Heart right ventricle (tissue), 16 donors: ENCODE measurements around the gene MEF2B. TPM values are rescaled to one million over a fixed set of nuclear protein-coding genes. Genes with fewer than 3 reads are reported as not detected.

ENCODE experiments used
- ATAC-seq, 8 donors: fragments of 200-7000 bp; cut with Tn5 transposase; one replicate each; pipeline ENCODE4 v1.9.1; 2020; ENCODE audit warnings: mild to moderate bottlenecking in 8 of 8, moderate library complexity in 8 of 8, moderate number of reproducible peaks in 1 of 8
- DNase-seq, 2 donors: peaks; one replicate each; pipeline ENCODE4 v3.0.0-alpha.2; 2020
- H3K27ac ChIP-seq, 10 donors: fragments of 200-600 bp; sonication (generic) in 2 of 10; one replicate each; pipeline versions ENCODE4 v1.5.0 to v1.8.0; 2020 to 2022; ENCODE audit warnings: mild to moderate bottlenecking in 3 of 10
- H3K27me3 ChIP-seq, 7 donors: fragments of 200-600 bp; one replicate each; pipeline ENCODE4 v1.8.0; 2021 to 2022; ENCODE audit warnings: mild to moderate bottlenecking in 2 of 7
- H3K36me3 ChIP-seq, 9 donors: fragments of 200-600 bp; sonication (generic) in 1 of 9; one replicate each; pipeline versions ENCODE4 v1.5.0 to v1.8.0; 2020 to 2022; ENCODE audit warnings: mild to moderate bottlenecking in 2 of 9
- H3K4me1 ChIP-seq, 9 donors: fragments of 200-600 bp; sonication (generic) in 1 of 9; one replicate each; pipeline versions ENCODE4 v1.5.0 to v1.8.0; 2020 to 2022; ENCODE audit warnings: mild to moderate bottlenecking in 4 of 9
- H3K4me3 ChIP-seq, 10 donors: fragments of 200-600 bp; sonication (generic) in 2 of 10; one replicate each; pipeline versions ENCODE4 v1.5.0 to v1.8.0; 2020 to 2022; ENCODE audit warnings: mild to moderate bottlenecking in 7 of 10, moderate library complexity in 2 of 10
- H3K9me3 ChIP-seq, 11 donors: fragments of 200-600 bp in 10 of 11; sonication (generic) in 2 of 11; one replicate each; pipeline versions ENCODE4 v1.5.0 to v1.8.0; 2013 to 2022; ENCODE audit warnings: mild to moderate bottlenecking in 2 of 11, control low read depth in 1 of 11, moderate library complexity in 1 of 11
- WGBS, 2 donors: extraction: QIAGEN DNeasy Blood & Tissue Kit; methylation state at CpG; one replicate each; pipeline ENCODE4 v1.1.7; 2013; ENCODE audit warnings: inconsistent platforms in 1 of 2; 5-methylcytosine and 5-hydroxymethylcytosine counted together
- intact Hi-C, 10 donors: fragments of 100-400 bp; cut with DNase I; formaldehyde crosslinking; loops; one replicate each; pipeline versions ENCODE4 v1.11.1 to v1.14.2; 2022
- polyA plus RNA-seq, 2 donors: library from polyadenylated mRNA; stranded (reverse); fragments of 200-250 nt; gene quantifications; one replicate each; pipeline ENCODE4 v1.2.3, GENCODE V29; 2013
- total RNA-seq, 10 donors: library from RNA; stranded (reverse); fragmentation: NEBNext Ultra II Directional in 3 of 10; extraction: Animal tissue kit (Norgen Biotek cat#: 25700) in 3 of 10; gene quantifications; one replicate each; pipeline versions ENCODE4 v1.2.1 to v1.2.4, GENCODE V29; 2021 to 2023
- TF ChIP-seq, protein P1 (sequence below), 9 donors: fragments of 200-600 bp; sonication (generic) in 2 of 9; IDR thresholded peaks; one replicate each; pipeline versions ENCODE4 v1.5.0 to v1.8.0; 2021 to 2022; ENCODE audit warnings: antibody characterized with exemption in 9 of 9, mild to moderate bottlenecking in 5 of 9, moderate library complexity in 1 of 9
- donor health status: Arrhythmogenic right ventricular cardiomyopathy.
- donor health status: ischemic (EF 13 %, LVEDD 7.1; RV severe dilation, severe dysfunction).
- donor health status: healthy with polysubstance abuse.
- donor health status: DM: no; HTN: yes; CAD: no.
- donor health status: DM: no; HTN: no; CAD: no.
- donor health status: ischemic (EF 25% LVEDD 6.9; RV normal size, moderate dysfunction).
- donor health status: ischemic (EF 25% LVEDD 5.7; RV mildly dilated, moderate dysfunction).
- donor health status: healthy.
- donor health status: DM: yes; HTN: yes; CAD: no.
- donor health status: Ischemic cardiomyopathy.
- donor health status: ischemic (EF 35%, LVEDD 5.7; RV mildly dilated, moderate dysfunction).
- donor health status: nonischemic (EF 11% LVEDD 7.7; RV severe dilation, severe dysfunction).
- donor health status: DM: yes; HTN: yes; CAD: no.
- donor health status: PGD.
- donor health status: ischemic (EF 29% LVEDD 5.4; RV normal size, mild dysfunction).
- donor health status: nonischemic (EF 23%, LVEDD 6.1; RV moderate dilation, normal function).

MEF2B gene
- total and polyA plus RNA-seq, 12 donors, result 0.34 to 2.3 (median 0.54) TPM; not detected in 3

GRCh38 chr19:19126102-19126501 is 44.0 kb downstream of the MEF2B start:
- TF ChIP-seq, protein P1, sequence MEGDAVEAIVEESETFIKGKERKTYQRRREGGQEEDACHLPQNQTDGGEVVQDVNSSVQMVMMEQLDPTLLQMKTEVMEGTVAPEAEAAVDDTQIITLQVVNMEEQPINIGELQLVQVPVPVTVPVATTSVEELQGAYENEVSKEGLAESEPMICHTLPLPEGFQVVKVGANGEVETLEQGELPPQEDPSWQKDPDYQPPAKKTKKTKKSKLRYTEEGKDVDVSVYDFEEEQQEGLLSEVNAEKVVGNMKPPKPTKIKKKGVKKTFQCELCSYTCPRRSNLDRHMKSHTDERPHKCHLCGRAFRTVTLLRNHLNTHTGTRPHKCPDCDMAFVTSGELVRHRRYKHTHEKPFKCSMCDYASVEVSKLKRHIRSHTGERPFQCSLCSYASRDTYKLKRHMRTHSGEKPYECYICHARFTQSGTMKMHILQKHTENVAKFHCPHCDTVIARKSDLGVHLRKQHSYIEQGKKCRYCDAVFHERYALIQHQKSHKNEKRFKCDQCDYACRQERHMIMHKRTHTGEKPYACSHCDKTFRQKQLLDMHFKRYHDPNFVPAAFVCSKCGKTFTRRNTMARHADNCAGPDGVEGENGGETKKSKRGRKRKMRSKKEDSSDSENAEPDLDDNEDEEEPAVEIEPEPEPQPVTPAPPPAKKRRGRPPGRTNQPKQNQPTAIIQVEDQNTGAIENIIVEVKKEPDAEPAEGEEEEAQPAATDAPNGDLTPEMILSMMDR (IDR thresholded peaks at IDR 0.05), result no peak
- H3K4me3 ChIP-seq, result no peak overlapping the region
- ATAC-seq, result no peak
- DNase-seq, result no peak
- peaks cover 0 to 21% (median 4%) of the 10 kb centered on the region in 11 donors for H3K9me3 ChIP-seq
- intact Hi-C loops, result no loop called here
- no peaks in the 10 kb centered on the region for H3K27me3 ChIP-seq
- WGBS, 2 donors, result 95 to 97% methylated on average over 6 of the region's 6 CpGs
- peaks cover 0 to 43% (median 0%) of the 10 kb centered on the region in 9 donors for H3K36me3 ChIP-seq
- H3K4me1 ChIP-seq, result no peaks in the 10 kb centered on the region
- H3K27ac ChIP-seq, result no peak overlapping the region

DNA sequence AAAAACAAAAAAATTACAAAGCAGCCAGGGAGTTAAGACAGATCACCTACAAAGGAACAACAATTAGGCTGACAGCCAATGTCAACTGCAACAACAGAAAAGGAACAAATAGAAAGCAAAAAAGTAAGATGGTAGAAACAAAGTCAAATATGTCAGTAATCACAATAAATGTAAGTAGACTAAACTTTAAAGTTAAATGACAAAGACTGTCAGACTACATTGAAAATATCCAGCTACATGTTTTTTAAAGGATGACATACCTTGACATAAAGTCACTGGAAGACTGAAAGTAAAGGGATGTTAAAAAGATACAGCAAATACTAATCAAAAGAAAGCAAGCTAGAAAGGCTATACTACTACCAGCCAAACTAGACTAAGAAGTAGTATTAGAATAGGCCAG is 46.7 kb downstream of the MEF2B start:
- no peak overlapping the region for H3K27ac ChIP-seq
- TF ChIP-seq, protein P1 (IDR thresholded peaks at IDR 0.05), result no peak
- ATAC-seq (no peak), DNase-seq (no peak)
- H3K4me1 ChIP-seq, result no peaks in the 10 kb centered on the region
- intact Hi-C loops, result no loop called here
- H3K9me3 ChIP-seq, result peaks cover 0 to 18% (median 4%) of the 10 kb centered on the region in 11 donors
- peaks cover 0 to 47% (median 0%) of the 10 kb centered on the region in 9 donors for H3K36me3 ChIP-seq
- H3K4me3 ChIP-seq, result no peak overlapping the region
- no peaks in the 10 kb centered on the region for H3K27me3 ChIP-seq

DNA sequence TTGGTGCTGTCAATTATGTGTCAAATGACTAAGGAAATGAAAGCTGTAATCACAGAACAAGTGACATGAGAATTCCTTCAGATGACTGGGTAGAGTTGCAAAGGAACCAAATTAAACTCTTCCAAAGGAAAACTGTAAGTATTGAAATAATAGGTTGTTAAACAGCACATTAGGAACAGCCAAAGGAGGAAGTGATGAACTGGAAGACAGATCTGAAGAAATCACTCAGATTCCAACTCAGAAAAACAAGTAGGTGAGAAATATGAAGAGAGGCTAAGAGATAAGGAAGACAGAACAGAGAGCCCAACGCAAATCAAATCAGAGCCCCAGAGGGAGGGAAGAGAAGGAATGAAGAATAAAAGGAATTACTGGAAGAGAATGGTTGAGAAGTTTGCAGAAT is 47.2 kb downstream of the MEF2B start:
- DNase-seq (no peak), ATAC-seq (no peak)
- peaks cover 0 to 50% (median 0%) of the 10 kb centered on the region in 9 donors for H3K36me3 ChIP-seq
- no peaks in the 10 kb centered on the region for H3K4me1 ChIP-seq
- TF ChIP-seq, protein P1 (IDR thresholded peaks at IDR 0.05), result no peak
- H3K27ac ChIP-seq, result no peak overlapping the region
- 91 to 96% methylated on average over 1 of the region's 1 CpG for WGBS, 2 donors
- no peaks in the 10 kb centered on the region for H3K27me3 ChIP-seq
- intact Hi-C loops, result no loop called here
- H3K9me3 ChIP-seq, result peaks cover 0 to 18% (median 4%) of the 10 kb centered on the region in 11 donors
- H3K4me3 ChIP-seq, result no peak overlapping the region

DNA sequence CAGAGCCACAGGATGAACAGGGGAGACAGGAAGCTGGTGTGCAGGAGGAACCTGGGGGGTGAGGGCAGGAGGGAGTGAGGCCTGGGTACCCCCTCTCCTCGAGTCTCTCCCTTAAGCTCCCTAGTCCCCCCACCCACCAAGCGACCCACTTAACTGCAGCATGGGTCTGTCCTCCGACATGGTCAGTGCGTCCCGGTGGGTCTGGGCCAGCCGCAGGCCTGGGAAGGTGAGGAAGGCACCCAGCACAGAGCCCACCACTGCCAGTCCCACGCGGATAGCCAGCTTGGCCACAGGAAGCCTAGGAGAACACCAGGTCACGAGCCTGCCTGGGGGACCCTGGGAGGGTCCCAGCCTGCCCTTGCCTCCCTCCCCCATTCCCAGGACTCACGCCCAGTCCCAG is 48.7 kb downstream of the MEF2B start:
- peaks cover 0 to 50% (median 0%) of the 10 kb centered on the region in 9 donors for H3K36me3 ChIP-seq
- TF ChIP-seq, protein P1 (IDR thresholded peaks at IDR 0.05), result no peak
- intact Hi-C loops, result no loop called here
- no peaks in the 10 kb centered on the region for H3K27me3 ChIP-seq
- 85 to 87% methylated on average over 10 of the region's 10 CpGs for WGBS, 2 donors
- DNase-seq (no peak), ATAC-seq (no peak)
- H3K9me3 ChIP-seq, result peaks cover 0 to 18% (median 4%) of the 10 kb centered on the region in 11 donors
- no peaks in the 10 kb centered on the region for H3K4me1 ChIP-seq
- no peak overlapping the region for H3K27ac ChIP-seq
- no peak overlapping the region for H3K4me3 ChIP-seq
